ENCODE data around the gene TRAPPC3L.

TRAPPC3L gene

DNA sequence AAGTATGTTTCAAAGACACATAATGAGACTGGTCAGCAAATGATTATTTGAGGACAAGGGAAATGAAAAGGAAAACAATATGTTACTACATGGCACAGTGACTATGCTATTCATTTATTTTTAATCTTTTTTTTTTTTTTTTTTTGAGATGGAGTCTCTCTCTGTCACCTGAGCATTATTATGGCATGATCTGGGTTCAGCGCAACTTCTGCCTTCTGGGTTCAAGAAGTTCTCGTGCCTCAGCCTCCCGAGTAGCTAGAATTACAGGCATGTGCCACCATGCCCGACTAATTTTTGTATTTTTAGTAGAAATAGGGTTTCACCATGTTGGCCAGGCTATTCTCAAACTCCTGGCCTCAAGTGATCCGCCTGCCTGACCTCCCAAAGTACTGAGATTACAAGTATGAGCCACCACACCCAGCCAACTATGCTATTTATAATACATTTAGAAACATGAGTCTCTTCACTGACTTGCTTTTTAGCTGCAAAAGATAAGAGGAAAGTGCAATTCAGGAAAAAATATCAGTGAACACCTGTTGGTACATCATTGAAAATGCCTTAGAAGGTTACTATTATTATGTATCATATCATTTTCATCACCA, 11.4 kb upstream of the TRAPPC3L start:
- no peak for DNase-seq

- no peak for DNase-seq
Measured at GRCh38 chr6:116556065-116556464, 10.6 kb upstream of the TRAPPC3L start.

- DNase-seq = no peak
Measured at GRCh38 chr6:116553451-116553850, 8.0 kb upstream of the TRAPPC3L start, which contains the start of gene CALHM4. Gene CALHM4 (plus strand): TSS chr6:116553751. CDS start chr6:116553794, 43 bp downstream.

- DNase-seq = no peak
Measured at GRCh38 chr6:116550796-116551195, 5.3 kb upstream of the TRAPPC3L start.

DNA sequence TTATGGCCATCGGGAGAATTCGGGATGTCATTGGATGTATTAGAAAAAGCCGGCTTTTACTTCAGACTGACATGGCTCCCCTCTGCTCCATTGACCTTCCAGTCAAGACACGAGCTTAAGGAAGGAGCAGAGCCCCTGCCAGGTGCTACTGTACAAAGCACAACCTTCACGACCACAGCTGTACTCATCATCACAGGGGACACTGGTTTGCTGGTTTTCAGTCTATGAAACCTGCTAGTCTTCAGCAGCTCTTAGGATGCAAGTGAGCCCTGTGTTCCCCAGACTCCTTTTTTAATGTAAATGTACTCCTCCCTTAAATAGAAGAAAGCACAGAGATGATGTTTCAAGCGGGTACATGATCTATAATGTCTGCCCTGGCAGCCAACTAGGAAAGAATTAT, 1.9 kb upstream of the TRAPPC3L start:
- DNase-seq = no peak

DNA sequence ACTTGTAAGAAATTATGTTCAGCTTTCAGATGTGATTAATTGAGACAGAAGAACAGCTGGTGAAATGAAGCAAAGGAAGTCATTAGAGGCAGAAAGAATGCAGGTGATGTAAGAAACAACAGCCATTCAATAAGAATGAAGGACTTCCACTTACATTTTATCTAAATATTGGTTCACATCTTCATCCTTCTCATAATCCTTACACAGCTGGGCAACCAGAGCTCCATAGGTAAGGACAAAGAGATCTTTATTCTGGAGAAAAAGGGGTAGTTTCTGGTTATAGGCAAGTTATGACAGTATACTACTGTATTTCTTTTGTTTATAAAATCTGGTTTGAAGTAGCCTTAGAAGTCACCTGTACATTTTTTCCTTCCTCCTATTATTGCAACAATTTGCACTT, 2.3 kb downstream of the TRAPPC3L start:
- DNase-seq = no peak

GRCh38 chr6:116542426-116542825, 3.1 kb downstream of the TRAPPC3L start:
- DNase-seq = no peak

GRCh38 chr6:116536216-116536621, 9.3 kb downstream of the TRAPPC3L start:
- peak; percentile 14 to 20 for DNase-seq

DNA sequence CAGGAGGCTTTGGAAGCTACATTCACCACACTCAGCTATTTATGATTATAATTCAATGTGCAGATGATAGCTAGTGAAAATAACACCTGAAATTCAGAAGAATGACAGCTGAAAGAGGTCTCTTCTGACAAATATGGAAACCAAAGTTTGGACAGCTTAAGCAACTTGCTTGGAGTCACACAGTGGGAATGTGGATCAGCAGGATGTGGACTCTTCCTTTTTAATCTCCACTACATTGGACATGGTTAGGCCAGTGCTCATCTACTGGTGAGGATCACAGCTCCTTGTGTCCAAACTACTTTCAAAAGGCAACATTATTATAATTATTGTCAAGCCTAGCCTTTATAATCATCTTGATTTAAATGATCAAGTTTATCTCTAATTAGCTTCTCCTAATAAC, 10.4 kb downstream of the TRAPPC3L start:
- no peak for DNase-seq

DNA sequence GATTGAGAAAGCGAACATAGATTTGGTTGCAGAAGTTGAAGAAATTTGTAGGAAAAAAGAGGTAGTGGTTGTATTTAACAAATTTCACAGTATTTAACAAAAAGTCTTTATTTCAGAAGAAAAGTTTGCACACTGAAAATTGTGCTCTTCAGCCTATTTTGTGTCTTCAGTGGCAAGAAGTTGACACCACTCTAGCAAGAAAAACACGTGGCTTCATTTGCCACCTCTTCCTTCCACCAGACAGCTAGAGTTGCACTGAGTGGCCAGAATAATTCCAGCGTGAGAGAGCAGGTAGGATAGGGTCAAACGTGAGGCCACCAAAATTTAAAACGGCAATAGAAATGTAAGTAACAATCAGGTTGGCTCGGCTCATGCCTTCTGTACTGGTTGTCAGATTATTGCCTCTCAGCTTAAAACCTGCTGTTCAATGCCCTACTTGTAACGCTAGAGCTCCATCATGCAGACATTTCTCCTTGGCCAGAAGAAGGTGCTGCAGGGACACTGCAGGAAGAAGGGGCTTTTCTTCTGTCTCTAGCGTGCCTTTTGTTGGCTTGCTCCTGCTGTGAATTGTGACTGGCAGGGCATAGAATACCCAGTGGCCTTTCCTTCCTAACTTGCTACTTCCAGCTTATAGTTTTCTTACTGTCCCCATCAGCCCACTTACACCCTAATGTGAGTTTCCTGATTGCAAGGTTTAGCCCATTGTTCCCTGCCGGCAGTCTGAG, 12.1 kb downstream of the TRAPPC3L start:
- DNase-seq = no peak

DNA sequence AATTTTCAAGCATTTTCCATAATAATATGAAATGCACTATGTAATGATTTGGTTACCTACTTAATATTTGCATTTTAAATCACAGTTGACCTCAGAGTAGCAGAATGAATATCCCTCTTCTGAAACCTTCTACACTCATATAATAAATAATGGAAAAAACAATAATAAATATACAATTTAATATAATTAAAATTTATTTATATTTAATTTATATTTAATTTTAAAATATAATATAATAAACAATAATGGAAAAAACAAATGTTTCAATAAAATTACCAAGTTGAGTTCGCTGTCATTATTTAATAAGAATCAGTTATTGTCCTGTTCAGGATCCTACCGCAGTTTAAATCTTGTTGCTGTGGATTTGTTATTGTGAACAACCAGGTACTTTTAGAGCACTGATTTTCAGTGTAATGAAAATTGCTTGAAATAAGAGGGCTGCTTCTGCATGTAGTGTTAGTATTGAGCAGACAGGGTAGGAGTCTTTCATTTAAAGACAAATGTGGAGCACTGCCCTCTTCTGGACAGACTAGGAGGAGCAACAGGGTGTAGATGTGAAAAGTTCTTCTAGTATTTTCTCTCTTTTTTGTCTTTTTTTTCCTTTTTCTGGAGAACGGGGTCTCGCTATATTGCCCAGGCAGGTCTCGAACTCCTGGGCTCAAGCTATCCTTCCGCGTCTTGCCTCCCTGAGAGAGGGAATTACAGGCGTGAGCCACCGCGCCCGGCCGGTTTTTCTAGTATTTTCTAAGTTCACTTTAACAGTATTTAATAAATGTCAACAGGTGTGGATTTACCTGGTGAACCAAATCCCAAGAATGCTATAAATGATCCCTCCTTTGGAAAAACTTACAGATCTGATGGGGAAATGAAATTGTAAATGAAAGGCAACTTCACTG, 13.6 kb downstream of the TRAPPC3L start:
- peak; percentile 51 to 56 for DNase-seq

GRCh38 chr6:116530436-116530835, 15.0 kb downstream of the TRAPPC3L start:
- DNase-seq = no peak

GRCh38 chr6:116529466-116530290, 15.8 kb downstream of the TRAPPC3L start:
- no peak for DNase-seq

GRCh38 chr6:116528780-116529179, 16.7 kb downstream of the TRAPPC3L start:
- DNase-seq = no peak

GRCh38 chr6:116528133-116528532, 17.4 kb downstream of the TRAPPC3L start:
- no peak for DNase-seq

- no peak for DNase-seq
Measured at GRCh38 chr6:116524236-116524635, 21.2 kb downstream of the TRAPPC3L start.

DNA sequence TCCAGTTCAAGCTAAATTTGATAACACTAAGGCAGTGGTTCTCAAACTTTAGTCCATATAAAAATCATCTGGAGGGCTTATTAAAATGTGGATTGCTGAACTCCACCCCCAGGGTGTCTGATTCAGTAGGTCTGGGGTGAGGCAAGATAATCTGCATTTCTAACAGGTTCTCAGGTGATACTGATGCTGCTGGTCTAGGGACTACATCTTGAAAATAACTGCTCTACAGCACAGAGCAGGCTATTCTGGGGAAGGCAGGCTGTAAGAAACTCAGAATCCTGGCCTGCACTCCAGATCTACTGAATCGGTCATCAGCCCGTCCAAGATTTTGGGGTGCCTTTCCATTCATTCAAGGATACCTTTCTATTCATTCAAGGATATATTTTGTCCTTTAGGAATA, 22.6 kb downstream of the TRAPPC3L start:
- no peak for DNase-seq

GRCh38 chr6:116518621-116519368, 26.7 kb downstream of the TRAPPC3L start:
- DNase-seq = no peak

GRCh38 chr6:116515141-116515540, 30.3 kb downstream of the TRAPPC3L start:
- DNase-seq = no peak

DNA sequence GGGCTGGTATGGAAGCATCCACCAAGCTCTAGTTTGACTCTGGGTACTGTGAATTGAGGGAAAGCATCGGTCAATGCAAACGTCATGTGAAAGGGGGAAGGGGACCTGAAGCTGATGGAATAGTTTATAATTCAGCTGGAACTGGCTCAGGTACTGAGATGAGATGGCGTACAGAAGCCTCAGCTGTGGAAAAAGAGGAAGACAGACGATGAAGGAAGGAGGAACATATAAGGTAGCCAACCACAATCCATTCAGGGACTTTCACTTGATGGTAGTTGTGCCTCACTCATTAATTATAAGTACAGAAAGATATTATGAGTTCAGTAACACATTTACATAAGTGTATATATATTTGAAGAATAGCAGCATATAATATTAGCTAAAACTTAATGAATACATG, 31.4 kb downstream of the TRAPPC3L start:
- DNase-seq = no peak

DNA sequence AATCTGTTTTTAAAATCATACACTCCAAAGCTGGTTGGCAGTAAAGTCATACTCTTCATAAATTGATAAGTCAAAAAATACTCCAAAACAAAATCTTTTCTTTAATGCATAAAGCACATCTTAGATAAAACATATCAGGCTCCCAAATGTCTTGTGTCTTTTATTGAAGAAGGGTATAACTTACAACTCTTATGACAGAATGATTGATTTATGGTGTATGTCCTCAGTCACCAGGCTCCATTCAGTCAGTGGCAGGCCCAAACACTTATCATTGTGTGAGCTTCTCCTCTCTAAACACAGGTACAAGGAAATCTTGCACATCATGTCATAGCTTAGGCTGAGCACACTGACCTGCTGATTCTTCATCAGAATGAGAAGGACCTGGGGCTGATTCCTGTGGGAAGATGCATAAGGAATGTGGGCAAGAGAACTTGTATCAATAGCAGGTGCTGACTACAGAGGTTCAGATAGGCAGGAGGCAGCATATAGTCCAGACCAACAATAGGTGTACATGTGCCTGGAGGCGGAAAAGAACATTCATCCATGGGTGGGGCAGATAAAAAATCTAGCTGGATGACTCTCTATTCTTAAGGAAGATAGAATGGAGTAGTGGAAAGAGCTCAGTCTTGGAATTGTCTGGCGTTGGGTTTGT, 32.1 kb downstream of the TRAPPC3L start:
- no peak for DNase-seq
